NCI-H1048 (cell line): ENCODE data around the gene GPR162.

ENCODE experiments used
- DNase-seq: peaks from one replicate; lab custom pipeline; 2025; lab: John Stamatoyannopoulos, UW

The GPR162 gene

DNA sequence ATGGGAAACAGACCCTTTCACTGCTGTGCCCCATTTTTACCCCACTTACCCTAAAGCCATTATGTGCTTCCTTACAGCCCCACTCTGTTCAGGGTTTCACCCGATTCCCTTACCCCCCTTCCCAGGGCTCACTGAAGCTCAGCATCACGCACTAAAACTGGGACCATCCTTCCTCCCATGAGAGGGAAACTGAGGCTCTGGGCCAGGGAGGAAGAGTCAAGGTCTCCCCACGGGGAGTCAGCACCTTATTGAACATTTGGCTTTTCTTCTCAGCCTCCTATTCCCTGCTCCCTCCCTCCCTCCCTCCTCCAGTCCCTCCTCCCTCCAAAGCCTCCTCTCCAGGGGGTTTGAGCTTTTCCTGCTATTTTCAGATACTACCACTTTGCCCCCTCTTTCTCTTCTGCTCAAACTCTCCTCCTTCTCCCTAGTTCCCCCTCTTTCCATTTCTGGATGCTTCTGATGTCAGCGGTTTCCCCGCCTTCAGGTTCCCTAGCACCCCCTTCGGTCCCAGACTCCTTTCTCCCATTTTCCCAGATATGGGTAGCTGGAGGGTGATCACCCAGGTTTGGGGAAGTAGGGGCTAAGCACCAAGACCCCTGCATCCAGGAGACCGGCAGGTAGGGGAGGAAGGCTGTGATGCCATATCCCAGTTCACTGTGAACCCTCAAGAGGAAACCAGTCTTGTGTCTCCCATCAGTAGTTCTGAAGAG lies 960 bp downstream of the GPR162 start:
- no peak for DNase-seq

DNA sequence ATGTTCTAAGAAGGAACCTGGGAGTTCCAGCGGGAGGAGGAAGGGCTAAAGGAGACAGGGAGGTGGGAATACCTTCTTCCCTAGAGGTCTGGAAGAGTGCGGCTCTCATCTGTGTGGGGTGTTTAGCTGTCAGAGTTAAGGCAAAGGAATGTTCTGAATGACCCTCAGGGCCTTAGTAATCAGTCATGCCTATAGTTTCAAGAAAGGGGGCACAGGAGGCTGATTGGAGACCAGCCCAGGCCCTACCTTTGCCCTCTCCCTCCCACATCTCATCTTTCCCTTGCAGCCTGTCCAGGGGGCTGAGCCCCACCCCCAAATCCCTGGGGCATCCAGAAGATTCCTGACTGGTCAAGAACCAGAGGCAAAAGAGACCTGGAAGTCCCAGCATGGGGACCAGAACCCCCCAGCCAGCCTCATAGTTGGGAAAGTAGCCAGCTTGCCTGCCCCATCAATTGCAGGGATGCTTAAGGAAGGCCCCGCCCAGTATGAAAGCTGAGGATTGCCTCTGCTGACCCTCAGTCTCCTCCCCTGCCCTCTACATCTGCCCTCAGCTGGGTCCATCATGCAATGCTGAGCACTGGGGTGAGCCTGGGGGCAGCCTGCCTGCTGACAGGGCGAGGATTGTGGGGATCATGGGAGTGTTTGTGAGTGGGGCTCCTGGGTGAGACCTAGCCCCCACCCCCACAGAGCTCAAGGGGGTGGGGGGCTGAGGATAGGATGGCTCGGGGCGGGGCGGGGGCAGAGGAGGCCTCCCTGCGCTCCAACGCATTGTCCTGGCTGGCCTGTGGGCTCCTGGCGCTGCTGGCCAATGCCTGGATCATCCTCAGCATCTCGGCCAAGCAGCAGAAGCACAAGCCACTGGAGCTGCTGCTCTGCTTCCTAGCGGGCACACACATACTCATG lies 1.8 kb downstream of the GPR162 start:
- DNase-seq = no peak

DNA sequence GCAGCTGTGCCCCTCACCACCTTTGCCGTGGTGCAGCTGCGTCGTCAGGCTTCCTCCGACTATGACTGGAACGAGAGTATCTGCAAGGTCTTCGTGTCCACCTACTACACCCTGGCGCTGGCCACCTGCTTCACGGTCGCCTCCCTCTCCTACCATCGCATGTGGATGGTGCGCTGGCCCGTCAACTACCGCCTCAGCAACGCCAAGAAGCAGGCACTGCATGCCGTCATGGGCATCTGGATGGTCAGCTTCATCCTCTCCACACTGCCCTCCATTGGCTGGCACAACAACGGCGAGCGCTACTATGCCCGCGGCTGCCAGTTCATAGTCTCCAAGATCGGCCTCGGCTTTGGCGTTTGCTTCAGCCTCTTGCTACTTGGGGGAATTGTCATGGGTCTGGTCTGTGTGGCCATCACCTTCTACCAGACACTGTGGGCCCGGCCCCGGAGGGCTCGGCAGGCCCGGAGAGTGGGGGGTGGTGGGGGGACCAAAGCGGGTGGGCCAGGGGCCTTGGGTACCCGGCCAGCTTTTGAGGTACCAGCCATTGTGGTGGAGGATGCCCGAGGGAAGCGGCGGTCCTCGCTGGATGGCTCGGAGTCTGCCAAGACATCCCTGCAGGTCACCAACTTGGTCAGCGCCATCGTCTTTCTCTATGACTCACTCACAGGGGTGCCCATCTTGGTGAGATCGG lies 2.6 kb downstream of the GPR162 start:
- no peak for DNase-seq

DNA sequence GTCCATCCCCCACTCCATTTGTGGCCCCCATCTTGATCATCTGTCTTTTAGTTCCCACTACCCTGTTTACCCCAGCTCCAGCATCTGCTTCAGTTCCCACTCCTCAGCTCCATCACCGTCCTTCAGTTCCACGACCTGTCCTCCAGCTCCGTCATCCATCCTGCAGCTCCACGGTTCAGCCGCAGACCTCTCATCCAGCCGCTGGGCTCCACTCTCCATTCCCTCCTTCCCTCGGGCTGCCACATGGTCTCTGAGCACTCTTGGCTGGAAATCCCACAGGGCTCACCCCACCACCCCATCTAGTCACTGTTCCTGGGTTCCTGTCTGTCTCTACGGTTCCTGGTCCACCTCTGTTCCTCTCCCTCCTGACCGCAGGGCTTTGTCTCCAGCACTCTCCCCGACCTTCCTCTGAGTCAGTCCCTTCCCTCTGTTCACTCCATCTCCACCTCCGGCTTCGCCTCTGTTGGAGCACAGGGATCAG lies 3.3 kb downstream of the GPR162 start:
- no peak for DNase-seq

DNA sequence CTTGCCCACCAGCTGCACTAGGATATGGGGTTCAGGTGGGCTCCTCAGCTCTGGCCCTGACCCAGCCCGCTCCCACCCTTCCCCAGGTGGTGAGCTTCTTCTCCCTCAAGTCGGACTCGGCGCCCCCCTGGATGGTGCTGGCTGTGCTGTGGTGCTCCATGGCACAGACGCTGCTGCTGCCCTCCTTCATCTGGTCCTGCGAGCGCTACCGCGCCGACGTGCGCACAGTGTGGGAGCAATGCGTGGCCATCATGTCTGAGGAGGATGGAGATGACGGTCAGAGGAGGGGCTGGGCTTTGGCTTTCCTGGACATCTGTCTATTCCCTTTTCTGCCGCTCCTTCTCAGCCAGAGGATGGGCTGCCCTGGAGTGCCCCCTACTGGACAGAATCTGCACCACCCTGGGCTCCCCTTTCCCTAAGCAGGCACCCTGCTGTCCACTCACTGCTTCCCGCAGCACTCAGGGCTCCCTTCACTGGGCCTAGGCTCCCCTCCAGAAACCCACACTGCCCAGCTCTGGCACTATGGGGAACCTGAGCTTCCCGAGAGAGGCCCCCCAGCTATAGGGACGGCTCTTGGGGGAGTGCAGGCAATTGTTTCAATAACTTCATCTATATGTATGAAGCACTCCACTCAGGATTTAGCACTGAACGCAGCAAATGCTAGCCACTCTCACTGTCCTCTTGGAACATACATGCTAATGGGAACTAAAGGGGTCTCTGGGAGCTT lies 3.9 kb downstream of the GPR162 start:
- DNase-seq = peak; percentile 65

DNA sequence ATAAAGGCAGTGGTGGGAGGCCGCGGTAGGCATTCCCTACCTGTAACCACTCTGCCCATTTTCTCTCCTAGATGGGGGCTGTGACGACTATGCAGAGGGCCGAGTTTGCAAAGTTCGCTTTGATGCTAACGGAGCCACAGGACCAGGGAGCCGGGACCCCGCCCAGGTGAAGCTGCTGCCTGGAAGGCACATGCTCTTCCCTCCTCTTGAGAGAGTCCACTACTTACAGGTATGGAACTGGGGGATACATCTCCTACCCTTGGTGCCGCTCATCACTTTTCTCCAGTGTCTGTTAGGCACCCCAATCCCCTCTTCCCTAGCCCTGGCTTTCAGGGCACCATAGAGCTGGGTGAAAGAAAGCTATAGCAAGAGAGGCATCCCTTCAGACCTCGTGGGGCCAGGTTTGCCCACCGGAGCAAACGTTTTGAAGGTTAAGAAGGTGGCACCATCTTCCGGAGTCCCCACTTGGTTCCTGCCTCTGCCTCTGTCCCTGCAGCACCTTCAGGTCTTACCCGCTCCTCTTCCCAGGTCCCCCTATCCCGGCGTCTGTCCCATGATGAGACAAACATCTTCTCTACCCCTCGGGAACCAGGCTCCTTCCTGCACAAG lies 4.6 kb downstream of the GPR162 start:
- no peak for DNase-seq

DNA sequence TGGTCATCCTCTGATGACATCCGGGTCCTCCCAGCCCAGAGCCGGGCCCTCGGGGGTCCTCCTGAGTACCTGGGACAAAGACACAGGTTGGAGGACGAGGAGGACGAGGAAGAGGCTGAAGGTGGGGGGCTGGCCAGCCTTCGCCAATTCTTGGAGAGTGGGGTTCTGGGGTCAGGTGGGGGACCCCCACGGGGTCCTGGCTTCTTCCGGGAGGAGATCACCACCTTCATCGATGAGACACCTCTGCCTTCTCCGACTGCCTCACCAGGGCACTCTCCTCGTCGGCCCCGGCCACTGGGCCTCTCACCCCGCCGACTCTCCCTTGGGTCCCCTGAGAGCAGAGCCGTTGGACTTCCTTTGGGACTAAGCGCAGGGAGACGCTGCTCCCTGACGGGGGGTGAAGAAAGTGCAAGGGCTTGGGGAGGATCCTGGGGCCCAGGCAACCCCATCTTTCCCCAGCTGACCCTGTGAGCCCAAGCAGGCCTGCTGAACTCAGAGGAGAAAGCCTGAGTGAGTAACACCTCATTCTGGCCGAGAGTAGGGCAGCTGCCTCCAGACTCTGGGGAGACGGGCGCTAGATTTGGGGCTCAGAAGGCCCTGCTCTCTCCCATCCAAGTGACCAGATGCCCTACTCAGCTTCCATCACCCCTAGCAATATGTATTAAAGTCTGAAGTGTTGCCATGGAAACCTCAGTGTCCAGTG lies 5.3 kb downstream of the GPR162 start:
- DNase-seq = no peak

DNA sequence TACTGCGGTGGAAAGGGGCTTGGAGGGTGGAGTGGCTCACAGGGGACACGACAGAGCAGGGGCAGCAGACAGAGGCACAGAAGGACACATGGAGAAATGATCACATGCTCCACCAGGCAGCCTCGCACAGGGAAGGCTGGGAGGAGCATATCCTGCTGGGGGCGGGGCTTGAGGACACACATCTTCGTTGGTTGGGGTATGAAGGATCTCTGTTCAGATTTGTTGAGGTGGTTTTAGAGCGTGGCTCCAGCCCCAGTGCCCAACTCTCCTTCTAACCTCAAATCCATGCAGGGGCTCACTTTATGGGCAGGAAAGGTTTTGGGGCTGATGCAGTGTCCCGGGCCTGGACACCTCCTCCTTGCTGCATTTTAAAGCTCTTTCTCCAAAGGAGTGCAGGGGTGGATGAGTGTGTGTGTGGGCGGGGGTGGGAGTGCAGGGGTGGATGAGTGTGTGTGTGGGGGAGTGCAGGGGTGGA lies 5.9 kb downstream of the GPR162 start:
- peak; percentile 37 for DNase-seq

DNA sequence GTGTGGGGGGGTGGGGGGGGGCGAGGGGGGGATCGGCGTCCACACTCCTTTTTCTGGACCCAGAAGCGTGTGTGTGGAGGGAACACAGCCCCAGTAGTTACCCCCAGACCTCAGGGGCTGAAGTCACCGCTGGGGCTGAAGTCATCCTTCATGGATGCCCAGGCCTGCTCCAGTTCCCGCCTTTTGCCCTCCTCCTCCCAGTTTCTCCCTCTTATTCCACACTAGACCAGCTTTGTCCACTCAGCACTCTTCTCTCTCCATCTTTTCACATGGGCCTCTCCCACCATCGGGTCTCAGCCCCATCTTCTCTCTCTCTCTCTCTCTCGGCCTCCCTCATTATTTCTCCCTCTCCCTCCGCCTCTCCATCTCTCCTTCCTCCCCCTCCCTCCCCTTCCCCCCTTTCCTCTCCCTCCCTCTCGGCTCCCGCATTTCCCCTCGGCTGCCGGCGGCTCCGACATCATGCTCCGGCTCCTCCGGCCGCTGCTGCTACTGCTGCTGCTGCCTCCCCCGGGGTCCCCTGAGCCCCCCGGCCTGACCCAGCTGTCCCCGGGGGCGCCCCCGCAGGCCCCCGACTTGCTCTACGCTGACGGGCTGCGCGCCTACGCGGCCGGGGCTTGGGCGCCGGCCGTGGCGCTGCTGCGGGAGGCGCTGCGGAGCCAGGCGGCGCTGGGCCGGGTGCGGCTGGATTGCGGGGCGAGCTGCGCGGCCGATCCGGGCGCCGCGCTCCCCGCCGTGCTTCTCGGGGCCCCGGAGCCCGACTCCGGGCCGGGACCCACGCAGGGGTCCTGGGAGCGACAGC lies 6.6 kb downstream of the GPR162 start, which contains the start of gene P3H3:
Gene P3H3, plus strand, starts transcription at position 426 of the 799 bp plus-strand sequence. Its CDS starts 34 bp downstream, at position 460.
- DNase-seq = no peak

DNA sequence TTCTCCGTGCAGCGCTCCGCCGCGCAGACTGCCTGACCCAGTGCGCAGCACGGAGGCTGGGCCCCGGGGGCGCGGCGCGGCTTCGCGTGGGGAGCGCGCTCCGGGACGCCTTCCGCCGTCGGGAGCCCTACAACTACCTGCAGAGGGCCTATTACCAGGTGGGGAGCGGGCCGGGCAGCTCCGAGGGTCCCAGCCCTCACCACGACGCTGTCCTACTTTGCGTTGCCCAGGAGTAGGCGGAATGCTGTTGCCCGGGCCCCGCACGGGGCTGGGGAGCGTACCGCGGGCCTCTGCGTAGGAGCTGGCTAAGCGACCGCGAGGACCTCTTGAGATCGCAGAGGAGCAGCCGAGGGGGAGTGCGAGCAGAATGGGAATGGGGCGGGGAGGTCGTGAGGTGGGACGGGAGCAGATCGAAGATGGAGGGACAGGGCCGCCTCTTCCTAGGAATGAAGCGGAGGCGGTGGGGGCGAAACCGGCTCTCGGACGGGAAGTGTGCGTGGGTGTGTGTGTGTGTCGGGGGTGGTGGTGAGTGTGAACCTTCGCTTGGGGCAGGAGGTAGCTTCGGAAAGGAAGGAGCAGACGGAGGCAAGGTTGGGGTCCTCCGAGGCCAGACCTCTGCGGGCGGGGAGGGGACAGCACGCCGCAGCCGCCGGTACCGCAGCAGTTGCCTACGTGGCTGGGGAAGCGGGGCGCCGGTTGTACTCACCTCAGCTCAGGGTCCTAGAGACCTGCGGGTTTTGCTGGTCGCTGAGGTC lies 7.3 kb downstream of the GPR162 start:
- DNase-seq = no peak

DNA sequence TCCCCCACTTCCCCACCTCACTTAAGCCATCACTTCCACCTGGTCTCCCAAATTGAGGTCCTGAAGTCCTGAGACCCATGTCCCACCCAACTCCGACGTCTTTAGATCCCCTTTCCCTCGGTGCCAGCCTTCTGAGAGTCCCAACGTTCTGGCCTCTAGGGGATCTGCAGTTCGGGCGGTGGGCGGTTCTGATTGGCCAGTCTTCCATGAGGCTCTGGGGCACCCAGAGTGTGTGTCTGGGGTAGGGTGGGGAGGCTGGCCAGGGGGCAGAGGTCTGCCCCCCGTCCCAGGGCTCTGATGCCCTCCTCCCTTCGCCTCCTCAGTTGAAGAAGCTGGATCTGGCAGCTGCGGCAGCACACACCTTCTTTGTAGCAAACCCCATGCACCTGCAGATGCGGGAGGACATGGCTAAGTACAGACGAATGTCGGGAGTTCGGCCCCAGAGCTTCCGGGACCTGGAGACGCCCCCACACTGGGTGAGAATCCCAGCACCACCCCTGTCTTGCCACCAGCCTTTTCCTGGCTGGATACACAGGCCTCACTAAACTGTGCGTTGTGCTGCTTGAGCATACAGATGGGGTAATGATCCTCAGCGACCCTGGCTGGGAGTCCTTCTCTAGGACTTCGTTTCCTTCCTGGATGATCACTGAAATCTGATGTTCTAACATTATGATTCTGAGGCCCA lies 8.1 kb downstream of the GPR162 start:
- DNase-seq = no peak

DNA sequence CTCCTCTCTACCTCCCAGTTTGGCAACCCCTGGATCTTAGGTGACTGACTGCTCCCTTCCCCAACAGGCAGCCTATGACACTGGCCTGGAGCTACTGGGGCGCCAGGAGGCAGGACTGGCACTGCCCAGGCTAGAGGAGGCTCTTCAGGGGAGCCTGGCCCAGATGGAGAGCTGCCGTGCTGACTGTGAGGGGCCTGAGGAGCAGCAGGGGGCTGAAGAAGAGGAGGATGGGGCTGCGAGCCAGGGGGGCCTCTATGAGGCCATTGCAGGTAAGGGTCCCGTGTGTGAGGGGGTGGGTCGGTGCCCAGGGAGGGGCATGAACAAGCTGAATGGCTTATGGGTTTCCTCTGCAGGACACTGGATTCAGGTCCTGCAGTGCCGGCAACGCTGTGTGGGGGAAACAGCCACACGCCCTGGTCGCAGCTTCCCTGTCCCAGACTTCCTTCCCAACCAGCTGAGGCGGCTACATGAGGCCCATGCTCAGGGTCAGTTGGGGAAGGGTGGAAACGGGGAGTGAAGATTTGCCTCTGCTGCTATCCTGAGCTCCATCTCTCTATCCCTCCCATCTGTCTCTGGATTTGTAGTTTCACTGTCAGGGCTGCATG lies 8.8 kb downstream of the GPR162 start:
- DNase-seq = no peak

DNA sequence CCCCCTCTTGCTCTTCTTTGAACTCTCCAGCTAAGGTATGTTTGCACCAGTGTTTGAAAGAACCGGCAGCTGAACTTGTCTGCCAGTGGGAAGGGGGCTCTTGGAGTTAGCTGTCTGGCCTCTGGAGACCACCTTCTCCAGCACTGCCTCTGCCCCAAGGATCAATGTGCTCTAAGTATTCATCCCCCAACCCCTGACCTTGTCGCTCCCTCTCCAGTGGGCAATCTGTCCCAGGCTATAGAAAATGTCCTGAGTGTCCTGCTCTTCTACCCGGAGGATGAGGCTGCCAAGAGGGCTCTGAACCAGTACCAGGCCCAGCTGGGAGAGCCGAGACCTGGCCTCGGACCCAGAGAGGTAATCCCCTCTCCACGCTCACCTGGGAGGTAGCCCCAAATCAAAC lies 9.4 kb downstream of the GPR162 start:
- DNase-seq = no peak

DNA sequence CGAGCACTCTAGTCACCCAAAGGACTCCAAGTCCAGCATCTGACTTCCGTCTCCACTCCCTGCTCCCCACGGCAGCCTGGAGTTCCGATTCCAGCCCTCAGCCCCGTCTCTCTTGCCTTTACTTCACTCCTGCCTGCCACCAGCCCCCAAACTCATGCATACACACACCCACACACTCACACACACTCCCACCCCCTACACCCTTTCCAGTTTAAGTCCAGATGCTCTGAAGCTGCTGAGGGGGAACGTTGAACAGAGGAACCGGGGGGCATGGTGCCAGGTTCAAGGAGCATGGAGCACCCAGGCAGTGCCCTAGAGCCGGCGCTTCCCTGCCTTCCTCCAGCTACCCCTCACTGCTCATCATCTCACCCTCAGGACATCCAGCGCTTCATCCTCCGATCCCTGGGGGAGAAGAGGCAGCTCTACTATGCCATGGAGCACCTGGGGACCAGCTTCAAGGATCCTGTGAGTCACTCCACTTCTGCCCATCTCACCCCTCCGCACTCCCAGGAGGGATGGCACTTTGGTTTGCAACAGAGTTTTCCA lies 9.9 kb downstream of the GPR162 start:
- no peak for DNase-seq

DNA sequence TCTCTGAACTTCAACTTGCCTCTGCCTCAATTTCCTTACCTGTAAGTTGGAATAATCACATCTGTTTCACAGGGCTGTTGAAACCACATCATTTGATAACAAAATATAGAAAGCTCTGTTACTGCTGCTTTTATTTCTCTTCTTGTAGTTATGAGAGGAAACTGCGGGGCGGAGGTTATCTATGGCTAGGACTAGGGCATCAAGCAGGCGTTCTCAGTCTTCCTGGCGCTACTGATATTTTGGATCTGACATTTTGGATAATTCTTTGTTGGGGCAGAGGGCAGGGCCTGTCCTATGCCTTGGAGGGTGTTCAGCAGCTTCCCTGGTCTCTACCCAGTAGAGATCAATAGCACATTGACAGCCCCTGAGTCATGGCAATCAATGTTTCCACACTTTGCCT lies 10.5 kb downstream of the GPR162 start:
- DNase-seq = no peak

DNA sequence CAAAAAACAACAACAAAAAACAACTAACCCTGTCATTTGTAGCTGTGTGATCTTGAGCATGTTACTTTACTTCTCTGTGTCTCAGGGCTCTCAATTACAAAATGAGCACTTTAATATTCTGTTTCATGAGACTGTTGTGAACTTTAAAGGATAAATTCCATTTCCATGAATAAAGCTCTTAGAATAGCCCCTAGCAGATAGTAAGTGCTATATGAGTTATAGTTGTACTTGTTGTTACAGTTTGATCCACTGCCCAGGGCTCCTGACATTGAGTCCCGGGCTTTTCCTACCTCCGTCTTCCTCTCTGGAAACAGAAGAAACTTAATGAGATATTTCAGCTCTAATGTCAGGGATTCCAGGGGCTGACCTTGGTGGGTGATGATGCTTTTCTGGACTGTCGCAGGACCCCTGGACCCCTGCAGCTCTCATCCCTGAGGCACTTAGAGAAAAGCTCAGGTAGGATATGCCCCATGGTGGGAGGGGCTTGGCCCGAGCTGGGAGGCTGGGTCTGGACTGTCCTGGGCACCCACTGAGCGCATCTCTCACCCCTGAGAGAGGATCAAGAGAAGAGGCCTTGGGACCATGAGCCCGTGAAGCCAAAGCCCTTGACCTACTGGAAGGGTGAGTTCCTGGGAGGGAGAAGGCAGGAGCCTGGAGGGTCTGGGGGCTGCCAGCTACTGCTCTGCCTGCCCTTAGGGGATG lies 11.7 kb downstream of the GPR162 start:
- no peak for DNase-seq

DNA sequence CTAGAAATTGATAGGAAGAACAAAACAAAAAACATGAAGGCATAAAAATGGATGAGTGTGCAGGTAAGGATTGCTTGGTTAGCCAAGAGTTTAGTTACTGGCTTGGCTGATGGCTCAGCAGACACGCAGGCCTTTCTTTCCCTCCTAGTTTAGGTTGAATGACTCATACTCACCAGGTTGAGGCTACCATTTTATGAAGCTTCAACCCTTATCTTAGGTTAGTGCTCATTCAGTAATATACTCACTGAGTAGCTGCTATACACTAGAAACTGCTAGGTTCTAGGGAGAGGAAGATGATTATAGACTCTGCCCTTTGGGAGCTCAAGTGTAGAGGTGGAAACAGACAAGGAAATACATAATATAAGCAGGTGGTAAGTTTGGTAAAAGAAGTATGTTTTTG lies 12.6 kb downstream of the GPR162 start:
- DNase-seq = no peak
